T follicular helper cell (primary cell): ENCODE measurements around the gene UBE2D4.
"Not testable (repeated sequence)": the region's sequence is repeated elsewhere in the genome, so short reads cannot be mapped to it uniquely, and the experiment has no call there.

Experiments used
- DNase-seq: peaks from one replicate; pipeline ENCODE4 v3.0.0-alpha.2; 2020; ENCODE audit warnings: low read depth
- total RNA-seq, 2 experiments: gene quantifications; one replicate each; lab custom pipeline; 2026; lab: John Stamatoyannopoulos, UW

The UBE2D4 gene
- total RNA-seq, result 16.9 to 28.2 reads per million in 2 experiments

GRCh38 chr7:43925984-43926797, at the start of gene UBE2D4:
UBE2D4 (plus strand) TSS chr7:43926436; CDS start chr7:43926533, 97 bp downstream.
- DNase-seq, result peak; percentile 83

- DNase-seq, result no peak
These were observed 49.1 kb upstream of the UBE2D4 start for GRCh38 chr7:43876976-43877745.

DNA sequence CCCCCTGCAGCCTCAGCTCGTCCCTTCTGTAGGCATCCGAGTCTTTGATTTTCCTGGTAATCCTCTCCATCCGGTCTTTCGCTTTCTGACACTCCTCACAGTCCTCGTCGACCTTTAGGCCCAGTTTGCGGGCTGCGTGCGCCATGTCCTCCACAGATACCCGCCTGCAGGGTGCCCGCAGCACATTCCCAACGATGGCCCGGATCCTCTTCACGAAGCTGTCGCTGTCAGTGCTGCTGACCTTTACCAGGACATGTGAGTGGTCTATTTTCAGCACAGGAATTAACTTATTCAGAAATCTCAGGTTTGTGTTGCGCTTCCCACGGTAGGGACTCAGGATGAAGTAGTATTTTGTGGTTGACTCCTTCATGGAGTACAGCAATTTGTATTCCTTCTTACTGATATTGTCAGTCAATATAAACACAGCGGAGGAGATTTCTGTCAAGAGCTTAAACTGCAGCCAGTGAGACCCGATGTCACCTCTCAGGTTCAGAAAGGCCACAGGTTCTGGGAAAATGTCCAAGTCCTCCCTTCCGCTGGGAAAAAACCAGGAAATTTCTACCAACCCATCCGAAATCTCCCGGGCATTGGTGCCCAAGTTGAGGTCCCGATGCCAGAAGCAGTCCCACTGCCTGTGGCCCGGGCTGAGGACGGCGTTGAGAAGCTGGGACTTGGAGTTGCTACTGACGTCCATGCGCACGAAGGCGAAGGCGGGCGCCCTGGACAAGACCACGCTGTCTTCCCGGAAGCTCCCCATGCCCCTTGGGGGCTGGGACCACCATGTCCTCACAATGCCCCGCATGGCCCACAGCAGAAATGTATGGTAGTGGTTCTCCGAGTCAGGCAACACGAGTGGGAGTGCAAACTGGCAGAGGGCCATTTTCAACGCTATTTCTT, 48.0 kb upstream of the UBE2D4 start:
- DNase-seq, result no peak

- DNase-seq, result no peak
These were observed 47.4 kb upstream of the UBE2D4 start for GRCh38 chr7:43878867-43879266.

DNA sequence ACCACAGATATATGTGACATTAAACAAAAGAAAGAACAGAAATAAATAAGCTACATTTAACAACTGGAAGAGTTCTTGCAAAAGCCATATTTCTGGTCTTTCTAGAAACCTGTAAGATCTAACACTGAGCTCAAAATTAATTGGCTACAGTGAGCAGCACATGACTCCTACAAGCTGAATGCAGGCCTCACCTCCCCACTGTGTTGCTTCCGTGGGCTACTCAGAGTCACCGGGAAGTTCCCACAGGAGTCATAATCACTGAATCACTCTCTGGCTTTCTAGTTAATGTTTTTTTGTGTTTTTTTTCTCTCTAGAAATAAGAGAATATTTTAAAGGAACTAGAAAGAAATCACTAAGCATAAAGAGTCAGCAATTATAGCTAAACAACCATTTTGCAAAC, 46.8 kb upstream of the UBE2D4 start:
- no peak for DNase-seq

DNA sequence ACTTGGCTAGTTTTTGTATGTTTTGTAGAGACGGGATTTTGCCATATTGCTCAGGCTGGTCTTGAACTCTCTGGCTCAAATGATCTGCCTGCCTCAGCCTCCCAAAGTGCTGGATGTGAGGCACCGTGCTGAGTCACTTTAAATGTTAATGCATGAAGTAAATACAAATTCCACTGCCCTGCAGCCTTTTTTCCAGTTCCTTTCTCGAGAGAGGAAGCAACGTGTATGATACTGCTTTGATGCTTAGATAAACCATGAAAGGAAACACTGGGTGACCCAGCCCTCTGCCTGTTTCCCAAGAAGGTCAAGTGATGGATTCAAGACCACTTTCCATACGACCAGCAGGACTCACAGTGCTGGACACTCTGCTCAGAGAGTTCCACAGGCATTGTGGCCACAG, 45.6 kb upstream of the UBE2D4 start:
- DNase-seq, result no peak

DNA sequence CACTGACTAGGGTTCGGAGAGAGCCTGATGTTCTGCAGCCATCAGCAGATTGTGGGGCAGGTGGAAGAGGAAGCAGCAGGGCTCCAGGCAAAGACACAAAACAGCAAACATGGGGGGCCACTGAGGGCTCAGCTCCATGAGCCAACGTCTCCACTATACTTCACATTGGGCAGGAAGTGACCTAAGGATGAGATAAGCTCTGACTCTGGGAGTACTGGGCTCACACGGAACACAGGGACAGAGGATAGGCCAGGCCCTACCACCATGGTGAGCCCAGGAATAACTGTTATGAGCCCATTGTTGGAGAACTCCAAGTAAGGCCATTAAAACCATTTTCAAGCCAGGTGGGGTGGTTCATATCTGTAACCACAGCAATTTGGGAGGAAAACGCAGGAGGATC, 42.0 kb upstream of the UBE2D4 start:
- no peak for DNase-seq

- DNase-seq, result no peak
These were observed 41.6 kb upstream of the UBE2D4 start for GRCh38 chr7:43884617-43885016.

- no peak for DNase-seq
These were observed 37.0 kb upstream of the UBE2D4 start for GRCh38 chr7:43888993-43889945.

- no peak for DNase-seq
These were observed 35.8 kb upstream of the UBE2D4 start for GRCh38 chr7:43890468-43890867.

- DNase-seq, result no peak
These were observed 34.9 kb upstream of the UBE2D4 start for GRCh38 chr7:43891069-43891955.

GRCh38 chr7:43895847-43896415, 30.3 kb upstream of the UBE2D4 start:
- no peak for DNase-seq

GRCh38 chr7:43898571-43898970, 27.7 kb upstream of the UBE2D4 start:
- not testable (repeated sequence) for DNase-seq

DNA sequence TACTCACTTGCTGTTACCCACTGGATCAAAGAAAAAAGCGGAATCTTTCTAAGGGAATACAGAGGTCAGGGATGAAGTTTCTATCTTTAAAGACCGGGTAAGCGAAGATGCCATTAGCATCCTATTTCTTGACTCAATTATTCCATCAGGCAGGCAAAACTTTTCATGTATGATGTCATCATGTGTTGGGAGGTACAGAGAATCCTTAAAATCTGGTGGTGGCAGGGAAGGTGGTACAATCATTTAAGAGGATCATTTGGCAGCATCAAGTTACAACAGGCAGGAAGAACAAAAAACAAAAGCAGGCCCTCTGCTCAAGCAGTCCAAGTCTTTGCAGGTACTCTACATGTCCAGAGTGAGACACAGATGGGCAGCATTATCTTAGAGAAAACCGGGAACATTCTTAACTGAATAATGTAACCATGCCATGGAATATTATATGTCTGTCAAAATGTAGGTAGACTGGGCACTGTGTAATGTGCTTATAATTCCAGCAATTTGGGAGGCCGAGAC, 23.6 kb upstream of the UBE2D4 start:
- DNase-seq, result no peak

DNA sequence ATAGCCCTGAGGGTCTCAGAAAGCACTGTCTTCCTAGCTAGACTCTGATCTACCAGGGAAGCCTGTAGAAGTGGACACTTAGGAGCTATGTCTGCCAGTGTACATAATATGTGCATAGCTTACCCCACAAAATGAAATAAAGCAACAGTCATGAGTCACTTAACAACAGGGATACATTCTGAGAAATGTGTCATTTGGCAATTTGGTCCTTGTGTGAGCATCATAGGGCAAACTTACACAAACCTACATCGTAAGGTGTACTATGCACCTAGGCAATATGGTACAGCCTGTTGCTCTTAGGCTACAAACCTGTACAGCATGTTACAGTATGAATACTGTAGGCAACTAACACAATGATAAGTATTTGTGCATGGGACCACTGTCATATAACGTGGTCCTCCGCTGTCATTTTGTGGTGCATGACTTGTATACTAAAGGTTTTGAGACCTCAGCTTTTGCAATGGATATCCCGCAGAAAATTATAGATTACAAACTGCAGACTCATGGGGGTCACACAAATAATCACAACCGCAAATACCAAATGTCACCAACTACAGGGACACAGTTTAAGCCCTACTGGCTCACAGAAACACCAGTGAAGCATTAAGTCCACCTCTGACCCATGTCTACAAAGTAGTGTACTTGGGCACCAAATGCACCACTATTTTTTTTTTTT, 21.6 kb upstream of the UBE2D4 start:
- DNase-seq, result no peak

GRCh38 chr7:43905209-43905946, 20.9 kb upstream of the UBE2D4 start:
- DNase-seq, result no peak

DNA sequence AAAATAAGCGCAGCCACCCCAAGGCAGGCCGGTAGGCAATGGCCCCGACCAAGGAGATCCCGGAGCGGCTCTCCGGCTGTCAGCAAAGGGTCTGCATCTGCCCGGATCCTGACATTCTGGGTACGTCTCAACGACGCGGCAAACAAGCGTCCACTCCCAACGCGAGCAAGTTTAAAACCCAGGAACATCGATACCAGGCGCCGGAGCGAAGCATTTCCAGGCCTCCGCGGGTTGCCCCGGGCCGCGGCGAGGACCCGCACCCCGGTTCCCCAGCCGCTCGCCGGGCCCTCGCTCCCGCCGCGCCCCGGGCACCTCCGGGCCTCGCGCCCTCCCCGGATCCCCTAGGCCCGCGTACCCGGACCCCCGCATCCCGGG, 20.3 kb upstream of the UBE2D4 start:
- DNase-seq, result no peak
